ENCODE measurements around the gene LSP1.
"Not testable (repeated sequence)": the region's sequence is repeated elsewhere in the genome, so short reads cannot be mapped to it uniquely, and the experiment has no call there.

LSP1 gene

GRCh38 chr11:1869427-1870325, 16.8 kb downstream of the LSP1 start:
- H3K4me3 Mint-ChIP-seq = no peak overlapping the region
- peaks cover 8% of the 10 kb centered on the region for H3K36me3 Mint-ChIP-seq (ENCODE audit: low read depth)
- H3K9me3 Mint-ChIP-seq = no peaks in the 10 kb centered on the region
- peaks cover 12% of the 10 kb centered on the region for H3K4me1 Mint-ChIP-seq (ENCODE audit: low read depth)
- no peak overlapping the region for H3K27ac Mint-ChIP-seq
- no peaks in the 10 kb centered on the region for H3K27me3 Mint-ChIP-seq (ENCODE audit: low read depth)

GRCh38 chr11:1870326-1870696, 17.4 kb downstream of the LSP1 start:
- H3K27ac Mint-ChIP-seq = no peak overlapping the region
- H3K9me3 Mint-ChIP-seq = no peaks in the 10 kb centered on the region
- H3K27me3 Mint-ChIP-seq (ENCODE audit: low read depth) = no peaks in the 10 kb centered on the region
- peaks cover 12% of the 10 kb centered on the region for H3K4me1 Mint-ChIP-seq (ENCODE audit: low read depth)
- no peak overlapping the region for H3K4me3 Mint-ChIP-seq
- H3K36me3 Mint-ChIP-seq (ENCODE audit: low read depth) = peaks cover 8% of the 10 kb centered on the region

GRCh38 chr11:1870721-1871466, 18.0 kb downstream of the LSP1 start:
- H3K4me3 Mint-ChIP-seq = peak overlapping the region; percentile 42
- no peaks in the 10 kb centered on the region for H3K9me3 Mint-ChIP-seq
- no peaks in the 10 kb centered on the region for H3K27me3 Mint-ChIP-seq (ENCODE audit: low read depth)
- peak overlapping the region; percentile 49 for H3K27ac Mint-ChIP-seq
- peaks cover 14% of the 10 kb centered on the region for H3K4me1 Mint-ChIP-seq (ENCODE audit: low read depth)
- H3K36me3 Mint-ChIP-seq (ENCODE audit: low read depth) = peaks cover 8% of the 10 kb centered on the region

GRCh38 chr11:1871531-1871930, 18.6 kb downstream of the LSP1 start:
- Mint-ChIP-seq H3K4me1 (ENCODE audit: low read depth) (peaks cover 14% of the 10 kb centered on the region), H3K4me3 (no peak overlapping the region), H3K27me3 (ENCODE audit: low read depth) (no peaks in the 10 kb centered on the region), H3K36me3 (ENCODE audit: low read depth) (peaks cover 8% of the 10 kb centered on the region), H3K9me3 (no peaks in the 10 kb centered on the region), H3K27ac (no peak overlapping the region)

GRCh38 chr11:1872267-1872985, 19.5 kb downstream of the LSP1 start:
- peaks cover 14% of the 10 kb centered on the region for H3K4me1 Mint-ChIP-seq (ENCODE audit: low read depth)
- H3K4me3 Mint-ChIP-seq = no peak overlapping the region
- H3K27ac Mint-ChIP-seq = no peak overlapping the region
- H3K9me3 Mint-ChIP-seq = no peaks in the 10 kb centered on the region
- H3K27me3 Mint-ChIP-seq (ENCODE audit: low read depth) = no peaks in the 10 kb centered on the region
- peaks cover 8% of the 10 kb centered on the region for H3K36me3 Mint-ChIP-seq (ENCODE audit: low read depth)

- Mint-ChIP-seq H3K27me3 (ENCODE audit: low read depth) (no peaks in the 10 kb centered on the region), H3K4me1 (ENCODE audit: low read depth) (peaks cover 14% of the 10 kb centered on the region), H3K27ac (no peak overlapping the region), H3K36me3 (ENCODE audit: low read depth) (peaks cover 8% of the 10 kb centered on the region), H3K4me3 (no peak overlapping the region), H3K9me3 (no peaks in the 10 kb centered on the region)
Measured at GRCh38 chr11:1873048-1873812, 20.3 kb downstream of the LSP1 start.

- H3K27ac Mint-ChIP-seq; H3K27me3 Mint-ChIP-seq (ENCODE audit: low read depth); H3K4me3 Mint-ChIP-seq; H3K36me3 Mint-ChIP-seq (ENCODE audit: low read depth); H3K9me3 Mint-ChIP-seq: not testable (repeated sequence)
- peaks cover 14% of the 10 kb centered on the region for H3K4me1 Mint-ChIP-seq (ENCODE audit: low read depth)
Measured at GRCh38 chr11:1873813-1874150, 20.9 kb downstream of the LSP1 start.

- H3K4me3 Mint-ChIP-seq; H3K27ac Mint-ChIP-seq; H3K36me3 Mint-ChIP-seq (ENCODE audit: low read depth); H3K27me3 Mint-ChIP-seq (ENCODE audit: low read depth); H3K9me3 Mint-ChIP-seq: not testable (repeated sequence)
- H3K4me1 Mint-ChIP-seq (ENCODE audit: low read depth) = peaks cover 12% of the 10 kb centered on the region
Measured at GRCh38 chr11:1874441-1875092, 21.7 kb downstream of the LSP1 start.

- H3K4me1 Mint-ChIP-seq (ENCODE audit: low read depth) = peaks cover 12% of the 10 kb centered on the region
- H3K9me3 Mint-ChIP-seq = no peaks in the 10 kb centered on the region
- H3K27ac Mint-ChIP-seq = peak overlapping the region; percentile 55
- H3K36me3 Mint-ChIP-seq (ENCODE audit: low read depth) = peaks cover 2% of the 10 kb centered on the region
- H3K27me3 Mint-ChIP-seq (ENCODE audit: low read depth) = no peaks in the 10 kb centered on the region
- H3K4me3 Mint-ChIP-seq = no peak overlapping the region
Measured at GRCh38 chr11:1875093-1875850, 22.4 kb downstream of the LSP1 start.

- H3K4me3 Mint-ChIP-seq; H3K27ac Mint-ChIP-seq; H3K27me3 Mint-ChIP-seq (ENCODE audit: low read depth); H3K9me3 Mint-ChIP-seq; H3K36me3 Mint-ChIP-seq (ENCODE audit: low read depth); H3K4me1 Mint-ChIP-seq (ENCODE audit: low read depth): not testable (repeated sequence)
Measured at GRCh38 chr11:1875851-1876301, 23.0 kb downstream of the LSP1 start.

GRCh38 chr11:1876361-1877063, 23.6 kb downstream of the LSP1 start:
- Mint-ChIP-seq H3K27ac (no peak overlapping the region), H3K36me3 (ENCODE audit: low read depth) (no peaks in the 10 kb centered on the region), H3K4me3 (no peak overlapping the region), H3K27me3 (ENCODE audit: low read depth) (no peaks in the 10 kb centered on the region), H3K9me3 (no peaks in the 10 kb centered on the region), H3K4me1 (ENCODE audit: low read depth) (peaks cover 4% of the 10 kb centered on the region)

- peaks cover 2% of the 10 kb centered on the region for H3K4me1 Mint-ChIP-seq (ENCODE audit: low read depth)
- no peaks in the 10 kb centered on the region for H3K27me3 Mint-ChIP-seq (ENCODE audit: low read depth)
- H3K27ac Mint-ChIP-seq = no peak overlapping the region
- H3K9me3 Mint-ChIP-seq = no peaks in the 10 kb centered on the region
- no peaks in the 10 kb centered on the region for H3K36me3 Mint-ChIP-seq (ENCODE audit: low read depth)
- H3K4me3 Mint-ChIP-seq = no peak overlapping the region
Measured at GRCh38 chr11:1877211-1878136, 24.6 kb downstream of the LSP1 start.

Data from T-helper 1 cell treated with Interleukin-12 subunit alpha and Interleukin-12 subunit beta and Interleukin-4 antibody, amounts not matched to agents 30 μg/mL and 1 μg/mL, for 36 hours (primary cell).